DMS 273 treated with DMSO at 0.1 percent for 48 hours (cell line): ENCODE results near the gene SLC41A3.
"Not testable (repeated sequence)": the region's sequence is repeated elsewhere in the genome, so short reads cannot be mapped to it uniquely, and the experiment has no call there.

ENCODE experiments used
- DNase-seq: peaks from one replicate; lab custom pipeline; 2025; lab: John Stamatoyannopoulos, UW

Gene SLC41A3

DNA sequence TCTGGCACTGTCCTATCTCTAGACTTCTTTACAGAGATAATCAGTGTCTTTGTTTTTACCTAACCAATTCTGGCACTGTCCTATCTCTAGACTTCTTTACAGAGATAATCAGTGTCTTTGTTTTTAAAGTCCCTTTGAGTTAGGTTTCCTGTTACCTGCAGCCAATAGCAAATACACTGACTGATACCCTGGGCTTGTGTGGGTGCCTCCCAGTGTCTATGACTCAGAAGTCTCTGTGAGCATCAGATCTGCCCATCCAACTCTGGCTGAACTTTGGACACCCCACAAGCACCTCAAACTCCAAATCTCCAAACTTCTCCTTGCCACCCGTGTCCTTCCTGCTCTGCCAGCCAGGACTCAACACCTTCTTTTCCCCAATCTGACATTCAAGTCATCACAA lies 30.4 kb downstream of the SLC41A3 start:
- DNase-seq: no peak

GRCh38 chr3:126052196-126053058 lies 31.5 kb downstream of the SLC41A3 start:
- no peak for DNase-seq

GRCh38 chr3:126051741-126052140 lies 32.2 kb downstream of the SLC41A3 start:
- DNase-seq: no peak

DNA sequence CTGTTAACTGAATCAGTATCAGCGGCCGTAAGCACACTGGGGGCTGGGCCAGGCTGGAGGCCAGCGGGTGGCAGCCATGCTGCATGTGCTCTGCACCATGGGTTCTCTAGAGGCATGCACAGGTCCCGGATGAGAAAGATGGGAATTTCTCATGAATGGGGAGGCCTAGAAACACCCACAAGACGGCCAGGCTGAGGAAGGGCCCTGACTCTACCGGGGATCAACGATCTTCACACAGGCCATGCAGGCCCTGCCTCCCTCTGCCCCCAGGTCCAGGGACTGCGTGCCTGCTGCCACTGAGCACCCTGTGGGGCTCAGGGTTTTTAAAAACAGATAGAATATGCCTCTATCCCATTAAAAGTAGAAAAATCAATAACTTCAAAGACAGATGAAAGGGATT lies 32.7 kb downstream of the SLC41A3 start:
- DNase-seq: no peak

- DNase-seq: no peak
These were observed 33.3 kb downstream of the SLC41A3 start for GRCh38 chr3:126050626-126051025.

DNA sequence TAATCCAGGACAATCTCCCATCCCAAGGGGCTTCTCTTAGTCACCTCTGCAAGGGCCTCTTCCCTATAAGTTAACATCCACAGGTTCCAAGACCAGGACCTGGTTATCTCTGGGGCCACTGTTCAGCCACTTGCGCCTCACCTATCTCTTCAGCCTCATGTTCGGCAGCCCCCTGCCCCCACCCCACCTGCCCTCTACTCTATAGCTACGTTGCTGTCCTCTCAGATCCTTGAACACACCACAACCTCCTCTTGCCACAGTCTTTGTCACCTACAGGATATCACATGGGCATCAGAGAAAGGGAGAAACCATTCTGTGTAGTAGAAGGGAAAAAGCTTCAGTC lies 33.9 kb downstream of the SLC41A3 start:
- no peak for DNase-seq

- DNase-seq: no peak
These were observed 34.5 kb downstream of the SLC41A3 start for GRCh38 chr3:126049289-126050049.

- DNase-seq: no peak
These were observed 43.5 kb downstream of the SLC41A3 start for GRCh38 chr3:126040386-126040785.

DNA sequence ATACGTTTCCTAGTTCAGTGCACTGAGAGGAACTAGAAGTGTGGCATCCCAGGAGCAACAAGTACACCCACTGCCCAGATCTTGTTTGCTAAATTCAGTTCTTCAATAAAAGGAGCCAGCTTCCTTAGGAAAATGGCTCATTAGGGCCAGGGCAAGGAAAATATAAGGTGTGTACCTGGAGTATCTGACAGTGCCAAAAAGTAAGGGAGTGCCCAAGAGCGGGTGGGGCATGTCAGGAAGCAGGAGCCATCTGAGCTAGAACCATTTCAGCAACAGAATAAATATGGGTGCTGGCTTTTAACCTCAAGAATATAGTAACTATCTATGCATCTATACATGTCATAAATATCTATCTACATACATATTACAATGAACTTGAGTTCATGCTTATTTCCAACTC lies 44.1 kb downstream of the SLC41A3 start:
- no peak for DNase-seq

DNA sequence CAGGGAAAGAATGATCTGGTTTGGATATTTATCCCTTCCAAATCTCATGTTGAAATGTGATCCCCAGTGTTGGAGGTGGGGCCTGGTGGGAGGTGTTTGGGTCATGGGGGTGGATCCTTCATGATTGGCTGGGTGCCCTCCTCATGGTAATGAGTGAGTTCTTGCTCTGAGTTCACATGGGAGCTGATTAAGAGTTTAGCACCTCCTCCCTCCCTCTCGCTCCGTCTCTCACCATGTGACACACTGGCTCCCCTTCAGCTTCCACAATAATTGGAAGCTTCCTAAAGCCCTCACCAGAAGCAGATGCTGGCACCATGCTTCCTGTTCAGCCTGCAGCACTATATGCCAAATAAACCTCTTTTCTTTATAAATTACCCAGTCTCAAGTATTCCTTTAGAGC lies 45.1 kb downstream of the SLC41A3 start:
- not testable (repeated sequence) for DNase-seq

DNA sequence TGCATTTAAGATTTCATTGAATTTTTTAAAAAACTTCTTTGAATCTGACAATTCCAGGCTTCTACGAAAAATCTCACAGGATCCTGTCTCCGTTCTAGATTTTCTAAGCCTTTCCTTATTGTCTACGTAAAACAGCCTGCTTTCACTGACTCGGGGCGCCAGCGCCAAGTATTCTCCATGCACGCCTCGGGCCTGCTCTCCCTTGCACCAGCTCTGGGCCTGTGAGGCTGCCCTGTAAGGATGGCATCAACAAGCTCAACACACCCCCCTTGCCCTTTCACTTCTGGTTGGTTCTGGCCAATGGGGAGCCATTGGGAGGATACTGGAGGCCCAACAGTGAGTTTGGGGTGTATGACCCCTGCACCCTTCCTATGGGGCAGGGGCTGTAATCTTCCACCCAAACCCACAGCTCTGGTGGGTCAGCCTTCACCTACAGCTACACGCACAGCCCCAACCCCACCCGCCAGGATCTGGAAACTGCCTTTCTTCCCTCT lies 47.8 kb downstream of the SLC41A3 start:
- no peak for DNase-seq

DNA sequence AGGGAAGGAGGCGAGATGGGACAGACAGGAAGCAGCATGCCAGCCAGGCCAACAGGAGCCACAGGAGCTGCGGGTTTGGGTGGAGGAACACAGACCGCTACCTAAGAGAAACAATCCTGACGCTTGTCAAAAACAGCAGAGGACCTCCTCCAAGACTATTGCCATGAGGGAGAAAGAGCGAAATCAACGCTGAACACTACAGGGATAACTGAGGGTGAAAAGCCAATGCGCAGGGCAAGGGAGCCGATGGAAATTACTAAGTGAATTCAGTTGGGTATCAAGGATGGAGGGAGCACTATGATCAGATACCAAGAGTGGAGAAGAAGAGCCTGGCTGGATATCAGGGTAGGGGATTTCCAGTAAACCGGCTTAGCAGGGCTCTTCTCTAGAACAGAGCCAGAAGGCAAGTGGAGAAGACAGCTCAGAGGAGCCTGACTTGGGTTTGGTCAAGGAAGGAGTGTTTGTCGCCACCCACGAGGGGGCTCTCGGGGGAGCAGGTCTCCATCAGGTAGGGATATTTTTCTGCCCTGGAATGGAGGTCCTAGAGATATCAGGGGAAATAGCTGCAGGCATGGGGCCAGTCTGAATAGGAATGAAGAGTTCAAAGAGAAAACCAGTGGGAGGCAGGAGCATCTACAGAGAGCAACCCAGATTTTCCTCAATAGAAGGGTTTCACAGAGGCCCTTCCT lies 48.4 kb downstream of the SLC41A3 start:
- no peak for DNase-seq

DNA sequence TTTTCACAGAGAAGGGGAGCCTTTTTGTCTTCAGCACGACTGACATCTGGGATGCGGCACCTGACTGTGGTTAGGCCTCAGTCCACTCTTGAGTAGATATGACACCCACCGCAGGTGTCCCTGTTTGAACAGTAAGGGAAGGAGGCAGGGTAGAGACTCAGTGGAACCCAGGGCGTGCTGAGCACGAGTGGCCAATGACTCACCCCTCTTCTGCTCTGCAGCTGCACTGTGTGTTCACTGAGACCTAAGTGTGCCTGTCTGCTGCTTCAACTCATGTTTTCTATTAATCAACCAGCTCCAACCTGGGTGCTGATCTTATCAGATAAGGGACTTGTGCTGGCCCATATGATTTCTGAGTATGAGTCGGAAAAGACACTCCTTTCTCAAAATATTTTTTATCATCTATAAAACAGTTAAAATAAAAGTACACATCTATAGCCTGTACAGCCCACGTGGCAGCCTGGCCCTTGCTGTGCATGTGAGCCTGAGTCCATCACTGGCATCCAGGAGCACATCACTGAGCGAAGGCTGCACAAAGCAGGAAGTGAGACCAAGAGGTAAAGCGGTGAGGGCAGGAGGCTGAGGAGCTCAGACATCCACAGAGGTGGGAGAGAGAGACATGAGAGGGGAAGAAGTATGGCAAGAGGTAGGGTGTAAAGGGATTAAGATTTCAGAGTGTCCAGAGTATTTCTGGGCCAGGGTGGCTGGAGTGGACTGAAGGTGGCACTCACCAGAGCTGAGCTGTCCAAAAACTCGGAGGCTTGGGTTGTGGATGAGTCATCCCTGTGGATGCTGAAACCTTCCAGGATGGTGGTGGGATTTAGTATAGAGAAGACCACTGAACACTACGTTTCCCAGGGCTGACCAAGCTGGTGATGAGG lies 49.2 kb downstream of the SLC41A3 start:
- no peak for DNase-seq

- no peak for DNase-seq
These were observed 50.2 kb downstream of the SLC41A3 start for GRCh38 chr3:126033765-126034164.

GRCh38 chr3:126033051-126033745 lies 50.7 kb downstream of the SLC41A3 start:
- DNase-seq: no peak

DNA sequence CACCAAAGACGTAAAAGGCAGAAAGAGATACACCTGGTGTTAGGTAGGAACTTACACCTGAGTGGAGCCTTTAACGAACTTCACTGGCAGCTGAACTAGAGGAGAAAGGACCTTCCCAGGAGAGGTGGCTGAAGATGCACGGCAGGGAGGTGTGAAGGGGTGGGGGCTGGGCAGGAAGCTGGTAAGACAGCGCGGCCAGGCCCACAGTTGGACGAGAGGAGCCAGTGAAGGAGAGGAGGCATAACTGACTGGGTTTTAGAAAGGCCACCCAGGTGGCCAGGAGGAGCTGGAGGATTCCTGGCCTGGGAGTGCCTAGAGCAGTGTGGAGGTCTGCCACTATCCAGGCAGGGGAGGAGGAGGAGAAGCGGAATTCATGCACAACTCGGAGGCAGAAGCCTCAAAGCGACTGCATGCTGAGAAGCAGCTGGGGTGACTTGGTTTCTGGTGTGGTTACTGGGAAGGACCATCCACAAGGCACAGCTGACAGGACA lies 51.9 kb downstream of the SLC41A3 start:
- no peak for DNase-seq

DNA sequence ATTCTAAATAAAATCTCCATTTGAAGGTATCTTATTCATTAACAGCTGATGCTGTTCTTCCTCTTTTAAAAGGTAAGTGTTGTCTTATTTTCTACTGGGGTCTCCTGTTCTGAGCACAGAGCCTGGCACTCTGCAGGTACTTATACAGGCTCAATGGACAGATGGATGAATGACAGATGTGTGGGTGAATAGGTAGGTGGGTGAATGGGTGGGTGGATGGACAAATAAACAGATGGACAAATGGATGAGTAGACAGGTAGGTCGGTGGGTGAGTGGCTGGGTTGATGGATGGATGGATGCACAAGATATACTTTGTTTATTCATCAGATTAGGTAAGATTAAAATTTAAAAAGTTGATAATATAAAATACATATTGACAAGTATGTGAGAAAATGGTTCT lies 53.5 kb downstream of the SLC41A3 start:
- no peak for DNase-seq

DNA sequence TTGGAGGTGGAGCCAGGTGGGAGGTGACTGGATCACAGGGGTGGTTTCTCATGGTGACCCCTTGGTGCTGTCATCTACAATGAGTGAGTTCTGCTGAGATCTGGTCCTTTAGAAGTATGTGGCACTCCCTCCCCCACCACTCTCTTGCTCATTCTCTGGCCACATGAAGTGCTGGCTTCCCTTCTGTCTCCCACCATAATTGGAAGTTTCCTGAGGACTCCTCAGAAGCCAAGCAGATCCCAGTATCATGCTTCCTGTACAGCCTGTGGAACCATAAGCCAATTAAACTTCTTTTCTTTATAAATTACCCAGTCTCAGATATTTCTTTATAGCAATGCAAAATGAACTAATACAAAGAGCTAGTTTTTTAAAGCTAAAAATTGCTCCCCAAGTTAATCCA lies 54.7 kb downstream of the SLC41A3 start:
- DNase-seq: no peak

GRCh38 chr3:126028096-126028495 lies 55.8 kb downstream of the SLC41A3 start:
- no peak for DNase-seq

- no peak for DNase-seq
These were observed 57.2 kb downstream of the SLC41A3 start for GRCh38 chr3:126026761-126027160.

- no peak for DNase-seq
These were observed 57.6 kb downstream of the SLC41A3 start for GRCh38 chr3:126026277-126026751.
